Ascending aorta (tissue), 2 donors: ENCODE data around the gene PLCB1. TPM values are rescaled to one million over a fixed set of nuclear protein-coding genes. Genes with fewer than 3 reads are reported as not detected.

Experiments
- DNase-seq, 2 donors: peaks; one replicate each; pipeline ENCODE4 v3.0.0-alpha.2; 2019; ENCODE audit warnings: low spot score in 2 of 2
- H3K27ac ChIP-seq, 2 donors: fragments of 200-600 bp; sonication (generic); one replicate each; pipeline ENCODE4 v1.5.1; 2016 to 2017; ENCODE audit warnings: mild to moderate bottlenecking in 1 of 2
- H3K27me3 ChIP-seq: fragments of 200-600 bp; sonication (generic); one replicate; pipeline ENCODE4 v1.5.1; 2017
- H3K36me3 ChIP-seq, 2 donors: fragments of 200-600 bp; sonication (generic); one replicate each; pipeline ENCODE4 v1.5.1; 2016
- H3K4me1 ChIP-seq, 2 donors: fragments of 200-600 bp; sonication (generic); one replicate each; pipeline ENCODE4 v1.5.1; 2016 to 2017; ENCODE audit warnings: mild to moderate bottlenecking in 1 of 2
- H3K4me3 ChIP-seq, 2 donors: fragments of 200-600 bp; sonication (generic); one replicate each; pipeline ENCODE4 v1.5.1; 2016 to 2017; ENCODE audit warnings: mild to moderate bottlenecking in 1 of 2
- H3K9me3 ChIP-seq, 2 donors: fragments of 200-600 bp; sonication (generic); one replicate each; pipeline ENCODE4 v1.5.1; 2016
- CTCF ChIP-seq, 3 experiments: fragments of 200-600 bp in 2 of 3; fragments of 450-650 bp in 1 of 3; sonication (generic) in 2 of 3; IDR thresholded peaks; one replicate each; pipeline ENCODE4 v1.5.1; 2016 to 2019; ENCODE audit warnings: antibody characterized with exemption in 3 of 3, mild to moderate bottlenecking in 1 of 3, moderate library complexity in 1 of 3
- intact Hi-C: fragments of 100-400 bp; cut with DNase I; formaldehyde crosslinking; loops from one replicate; pipeline ENCODE4 v1.15.1; 2023
- total RNA-seq: library from RNA; depleted of rRNA; stranded (reverse); fragments of >200 nt; gene quantifications from one replicate; pipeline ENCODE4 v1.1.0, GENCODE V29; 2016

Gene PLCB1
- total RNA-seq, 1 donor from 2014 or later = 22.9 TPM

- no peaks in the 10 kb centered on the region for H3K36me3 ChIP-seq
- no peak for TF ChIP-seq CTCF (IDR thresholded peaks at IDR 0.05)
- no peaks in the 10 kb centered on the region for H3K4me1 ChIP-seq
Measured at GRCh38 chr20:8361006-8361652, 229.1 kb downstream of the PLCB1 start.

GRCh38 chr20:8361779-8362178, 229.7 kb downstream of the PLCB1 start:
- intact Hi-C loops = no loop called here

More at GRCh38 chr20:8361006-8361652, 229.1 kb downstream of the PLCB1 start:
- H3K27me3 ChIP-seq = no peaks in the 10 kb centered on the region
- no peak for DNase-seq
- H3K9me3 ChIP-seq = no peaks in the 10 kb centered on the region
- H3K27ac ChIP-seq = no peak overlapping the region
- H3K4me3 ChIP-seq = no peak overlapping the region
- intact Hi-C loops = no loop called here

DNA sequence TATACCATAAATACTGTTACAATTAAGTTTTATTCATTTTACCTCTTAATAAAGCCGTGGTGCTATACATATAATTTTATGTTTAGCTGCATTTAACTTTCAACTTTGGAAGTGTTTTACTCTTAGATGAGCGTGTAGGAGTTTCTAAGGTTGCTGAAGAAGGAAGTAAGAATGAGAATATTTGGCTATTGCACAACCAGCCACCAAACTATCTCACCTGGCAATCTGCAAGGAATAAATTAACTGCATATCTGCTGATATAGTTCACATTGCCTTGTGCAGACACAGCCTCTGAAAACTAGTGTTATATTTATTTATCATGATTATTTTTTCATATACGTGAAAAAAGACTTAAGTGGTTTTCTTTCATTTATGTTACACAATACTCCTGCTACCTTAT, 230.4 kb downstream of the PLCB1 start:
- TF ChIP-seq CTCF (IDR thresholded peaks at IDR 0.05) = no peak
- no peaks in the 10 kb centered on the region for H3K27me3 ChIP-seq
- DNase-seq = no peak
- intact Hi-C loops = no loop called here
- H3K4me1 ChIP-seq = no peaks in the 10 kb centered on the region
- H3K9me3 ChIP-seq = no peaks in the 10 kb centered on the region
- H3K4me3 ChIP-seq = no peak overlapping the region
- no peaks in the 10 kb centered on the region for H3K36me3 ChIP-seq
- no peak overlapping the region for H3K27ac ChIP-seq

More at GRCh38 chr20:8361779-8362178, 229.7 kb downstream of the PLCB1 start:
- TF ChIP-seq CTCF (IDR thresholded peaks at IDR 0.05) = no peak
- Histone ChIP-seq H3K4me1 (no peaks in the 10 kb centered on the region), H3K9me3 (no peaks in the 10 kb centered on the region), H3K4me3 (no peak overlapping the region), H3K27me3 (no peaks in the 10 kb centered on the region), H3K36me3 (no peaks in the 10 kb centered on the region), H3K27ac (no peak overlapping the region)
- no peak for DNase-seq

DNA sequence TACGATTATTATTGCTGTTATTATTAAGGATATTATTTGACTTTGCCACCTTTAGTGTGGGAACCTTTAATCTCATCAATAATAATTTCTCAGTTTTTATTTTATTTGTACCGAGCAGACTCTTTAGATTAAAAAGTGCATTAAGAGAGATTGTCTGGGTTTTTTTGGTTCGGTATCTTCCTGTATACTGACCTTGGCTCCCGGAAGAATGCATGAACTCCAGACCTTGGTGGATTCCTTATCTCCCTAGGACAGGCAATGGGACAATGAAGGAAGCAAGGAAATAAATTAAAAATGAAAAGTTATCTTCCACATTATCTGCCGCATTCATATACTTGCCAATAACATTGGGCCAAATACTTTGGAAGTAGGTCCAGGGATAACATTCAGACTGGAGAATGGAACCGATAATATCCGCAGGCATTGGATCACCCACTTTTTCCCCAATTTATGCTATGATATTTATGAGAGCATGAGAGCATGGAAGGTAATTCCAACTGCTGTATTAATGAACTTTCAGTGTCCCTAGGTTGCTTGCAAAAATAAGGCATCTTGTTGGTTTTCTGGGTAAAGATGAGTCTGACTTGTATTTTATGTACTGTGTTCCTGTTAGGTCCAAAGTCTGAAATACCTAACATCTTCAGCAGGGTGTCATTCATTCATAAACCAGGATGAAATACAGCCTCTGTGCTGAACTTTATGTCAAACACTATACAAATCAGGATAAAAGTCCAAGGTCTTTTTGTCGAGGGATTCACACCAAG, 232.1 kb downstream of the PLCB1 start:
- no peaks in the 10 kb centered on the region for H3K9me3 ChIP-seq
- H3K4me1 ChIP-seq = no peaks in the 10 kb centered on the region
- intact Hi-C loops = no loop called here
- no peaks in the 10 kb centered on the region for H3K27me3 ChIP-seq
- no peak for TF ChIP-seq CTCF (IDR thresholded peaks at IDR 0.05)
- DNase-seq = no peak
- H3K36me3 ChIP-seq = no peaks in the 10 kb centered on the region
- no peak overlapping the region for H3K4me3 ChIP-seq
- H3K27ac ChIP-seq = no peak overlapping the region

DNA sequence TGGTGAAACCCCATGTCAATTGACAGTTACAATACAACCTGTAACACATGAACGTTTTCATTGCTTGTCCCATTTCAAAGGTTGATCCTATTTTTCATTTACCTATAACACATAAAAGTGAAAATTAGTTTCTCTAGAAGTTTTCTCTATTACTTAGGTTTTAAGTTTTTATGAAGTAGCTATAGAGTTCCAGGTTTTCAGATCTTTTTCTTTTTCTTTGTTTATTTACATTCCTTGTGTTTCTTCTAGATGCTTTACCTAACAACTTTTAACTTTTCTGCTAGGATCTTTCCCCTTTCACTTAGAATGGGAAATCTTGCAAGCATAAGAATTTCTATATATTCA, 232.6 kb downstream of the PLCB1 start:
- Histone ChIP-seq H3K9me3 (no peaks in the 10 kb centered on the region), H3K4me1 (no peaks in the 10 kb centered on the region), H3K36me3 (no peaks in the 10 kb centered on the region), H3K27me3 (no peaks in the 10 kb centered on the region), H3K27ac (no peak overlapping the region), H3K4me3 (no peak overlapping the region)
- intact Hi-C loops = no loop called here
- TF ChIP-seq CTCF (IDR thresholded peaks at IDR 0.05) = no peak
- no peak for DNase-seq
